Breast epithelium (tissue), 4 donors: ENCODE measurements around the gene MAP3K6. TPM values are rescaled to one million over a fixed set of nuclear protein-coding genes. Genes with fewer than 3 reads are reported as not detected.

ENCODE experiments used
- DNase-seq, 2 donors: peaks; one replicate each; pipeline ENCODE4 v3.0.0-alpha.2; 2019; ENCODE audit warnings: low spot score in 2 of 2
- H3K27ac ChIP-seq, 2 donors: fragments of 200-600 bp; sonication (generic) in 1 of 2; one replicate each; pipeline ENCODE4 v1.5.1; 2016 to 2019; ENCODE audit warnings: mild to moderate bottlenecking in 1 of 2
- H3K27me3 ChIP-seq, 2 donors: fragments of 200-600 bp; sonication (generic) in 1 of 2; one replicate each; pipeline versions ENCODE4 v1.5.1 to v1.6.0; 2017 to 2019; ENCODE audit warnings: control low read depth in 1 of 2, mild to moderate bottlenecking in 1 of 2
- H3K36me3 ChIP-seq: fragments of 200-600 bp; one replicate; pipeline ENCODE4 v1.5.1; 2019
- H3K4me1 ChIP-seq, 2 donors: fragments of 200-600 bp; sonication (generic); one replicate each; pipeline ENCODE4 v1.5.1; 2016 to 2019; ENCODE audit warnings: control low read depth in 1 of 2
- H3K4me3 ChIP-seq, 3 donors: fragments of 200-600 bp; sonication (generic); 1 replicate in 2 of 3; 2 replicates in 1 of 3; pipeline ENCODE4 v1.5.1; 2016 to 2019; ENCODE audit warnings: mild to moderate bottlenecking in 3 of 3, moderate library complexity in 2 of 3
- H3K9me3 ChIP-seq, 2 donors: fragments of 200-600 bp; sonication (generic) in 1 of 2; one replicate each; pipeline ENCODE4 v1.5.1; 2016 to 2019; ENCODE audit warnings: control low read depth in 1 of 2
- CTCF ChIP-seq, 3 donors: fragments of 450-650 bp; IDR thresholded peaks; one replicate each; pipeline ENCODE4 v1.5.1; 2016 to 2017; ENCODE audit warnings: antibody characterized with exemption in 3 of 3, mild to moderate bottlenecking in 3 of 3, moderate library complexity in 3 of 3
- POLR2A ChIP-seq: fragments of 450-650 bp; IDR thresholded peaks from one replicate; pipeline ENCODE4 v1.6.1; 2016; ENCODE audit warnings: antibody characterized with exemption, mild to moderate bottlenecking, moderate library complexity
- POLR2AphosphoS5 ChIP-seq, 3 donors: sonication (generic); formaldehyde crosslinking; IDR thresholded peaks; one replicate each; pipeline ENCODE4 v1.6.1; 2017; ENCODE audit warnings: antibody characterized with exemption in 3 of 3
- intact Hi-C: fragments of 100-400 bp; cut with DNase I; formaldehyde crosslinking; loops from one replicate; pipeline ENCODE4 v1.15.1; 2023; ENCODE audit warnings: low total_unique reads
- total RNA-seq, 3 donors: library from RNA; depleted of rRNA; stranded (reverse); fragments of >200 nt; gene quantifications; one replicate each; pipeline ENCODE4 v1.1.0, GENCODE V29; 2016

MAP3K6 gene
- total RNA-seq, 3 donors from 2014 or later, result 29.4 to 67.5 (median 52.0) TPM

GRCh38 chr1:27372808-27373690 lies 6.3 kb upstream of the MAP3K6 start:
- no peaks in the 10 kb centered on the region for H3K36me3 ChIP-seq
- peaks cover 0 to 10% of the 10 kb centered on the region in 2 donors for H3K4me1 ChIP-seq
- DNase-seq, result no peak
- H3K4me3 ChIP-seq, result no peak overlapping the region
- no peaks in the 10 kb centered on the region for H3K9me3 ChIP-seq
- intact Hi-C loops, result no loop called here
- peak overlapping the region in 1 of 2 donors; percentile 22 for H3K27ac ChIP-seq
- TF ChIP-seq POLR2AphosphoS5 (IDR thresholded peaks at IDR 0.05), result no peak
- no peak for TF ChIP-seq POLR2A
- no peak for TF ChIP-seq CTCF (IDR thresholded peaks at IDR 0.05)
- no peaks in the 10 kb centered on the region for H3K27me3 ChIP-seq

GRCh38 chr1:27372022-27372807 lies 5.5 kb upstream of the MAP3K6 start:
- Histone ChIP-seq H3K9me3 (no peaks in the 10 kb centered on the region), H3K27ac (no peak overlapping the region), H3K27me3 (no peaks in the 10 kb centered on the region), H3K4me1 (peaks cover 4 to 19% of the 10 kb centered on the region in 2 donors), H3K36me3 (no peaks in the 10 kb centered on the region), H3K4me3 (no peak overlapping the region)
- no peak for DNase-seq
- TF ChIP-seq POLR2A, result no peak
- no peak for TF ChIP-seq POLR2AphosphoS5 (IDR thresholded peaks at IDR 0.05)
- no peak for TF ChIP-seq CTCF (IDR thresholded peaks at IDR 0.05)
- intact Hi-C loops, result no loop called here

DNA sequence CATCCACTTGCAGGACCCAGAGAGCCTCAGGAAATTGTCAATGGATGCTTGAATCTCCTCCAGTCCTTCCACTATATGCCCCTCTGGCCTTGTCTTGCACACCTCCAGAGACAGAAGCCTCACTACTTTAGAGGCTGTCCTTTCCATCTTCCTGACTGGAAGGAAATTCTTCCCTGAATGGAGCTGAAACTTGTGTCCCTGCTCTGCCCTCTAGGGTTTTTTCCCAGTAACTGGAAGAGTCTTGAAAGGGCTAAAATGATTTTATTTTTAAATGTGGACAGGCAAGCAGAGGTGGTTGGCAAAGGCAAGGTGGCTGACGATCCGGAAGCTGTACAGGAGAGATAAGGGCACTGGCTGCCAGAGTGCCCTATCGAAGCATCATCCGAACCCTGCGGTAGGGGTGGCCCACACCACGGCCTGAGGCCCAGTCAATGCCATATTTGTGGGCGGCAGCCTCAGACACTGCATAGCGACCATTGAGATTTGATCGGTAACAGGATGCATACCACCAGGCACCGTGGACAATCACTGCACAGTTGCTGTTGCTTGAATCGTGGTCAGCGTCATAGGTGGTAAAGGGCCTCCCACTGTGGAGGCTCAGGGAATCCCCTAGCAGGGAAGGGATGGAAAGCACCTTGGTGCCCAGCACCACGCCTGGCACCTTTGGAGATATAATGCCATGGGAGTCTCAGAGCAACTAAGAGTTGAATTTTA lies 2.3 kb upstream of the MAP3K6 start:
- no peak overlapping the region for H3K4me3 ChIP-seq
- TF ChIP-seq POLR2A, result no peak
- TF ChIP-seq POLR2AphosphoS5 (IDR thresholded peaks at IDR 0.05), result no peak
- no peak for TF ChIP-seq CTCF (IDR thresholded peaks at IDR 0.05)
- no peaks in the 10 kb centered on the region for H3K9me3 ChIP-seq
- no peaks in the 10 kb centered on the region for H3K36me3 ChIP-seq
- no peaks in the 10 kb centered on the region for H3K27me3 ChIP-seq
- H3K4me1 ChIP-seq, result peaks cover 5 to 34% of the 10 kb centered on the region in 2 donors
- H3K27ac ChIP-seq, result peak overlapping the region; percentile 70 to 73
- DNase-seq, result no peak
- intact Hi-C loops, result loop anchor here (10.0 kb wide), 1 partner anchor 64 kb away; no protein-coding TSS in a partner anchor

DNA sequence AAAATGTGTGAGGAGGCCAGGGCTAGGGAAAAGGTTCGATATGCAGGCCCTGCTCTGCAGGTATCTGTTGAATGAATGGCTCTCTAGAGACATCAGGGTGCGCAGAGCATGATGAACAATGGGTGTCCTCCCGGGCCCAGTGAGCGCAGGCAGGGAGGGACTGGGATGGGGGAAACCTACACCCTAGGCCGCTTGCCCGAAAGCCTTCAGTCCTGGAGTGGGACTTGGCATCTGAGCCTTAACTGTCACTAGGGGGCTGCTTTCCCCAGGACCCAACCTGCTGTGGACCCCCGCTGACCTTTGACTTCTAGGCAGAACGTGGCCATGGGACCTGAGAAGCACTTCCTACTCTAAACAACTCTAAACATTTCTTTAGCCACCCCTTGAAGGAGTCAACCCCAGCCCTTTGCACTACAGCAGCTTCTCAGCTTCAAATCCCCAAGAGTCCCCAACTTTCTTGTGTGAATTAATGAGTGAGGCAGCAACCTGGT lies 444 bp upstream of the MAP3K6 start:
- no peak for DNase-seq
- Histone ChIP-seq H3K4me1 (peaks cover 5 to 34% of the 10 kb centered on the region in 2 donors), H3K9me3 (no peaks in the 10 kb centered on the region), H3K36me3 (no peaks in the 10 kb centered on the region), H3K4me3 (peak overlapping the region; percentile 72 to 84 (median 79)), H3K27ac (peak overlapping the region; percentile 97 to 98), H3K27me3 (no peaks in the 10 kb centered on the region)
- intact Hi-C loops, result loop anchor here (10.0 kb wide), 1 partner anchor 62 kb away; no protein-coding TSS in a partner anchor
- TF ChIP-seq POLR2AphosphoS5 (IDR thresholded peaks at IDR 0.05) (no peak), POLR2A (no peak), CTCF (IDR thresholded peaks at IDR 0.05) (no peak)
